ENCODE data around the gene FGFR2. TPM values are rescaled to one million over a fixed set of nuclear protein-coding genes. Genes with fewer than 3 reads are reported as not detected.

The FGFR2 gene
- total and polyA plus RNA-seq, 2 donors (not counting 3 experiments of a cell fraction or from before 2014, with no cell fraction given) = 0.06 TPM; not detected in 1

GRCh38 chr10:121452581-121452980, 145.7 kb downstream of the FGFR2 start:
- Histone ChIP-seq H4K20me1 (replicated peaks; ENCODE audit: control insufficient read depth, extremely low read depth, insufficient read depth, low read length) (no peaks in the 10 kb centered on the region), H3K27me3 (ENCODE audit: control insufficient read depth in 2 of 2, insufficient read depth in 2 of 2, low read length in 2 of 2) (no peaks in the 10 kb centered on the region), H3K27ac (ENCODE audit: insufficient read depth, low read depth, low read length) (no peak overlapping the region), H3K9ac (replicated peaks; ENCODE audit: extremely low read depth, insufficient read depth, low read length) (no peak overlapping the region), H3K79me2 (ENCODE audit: control insufficient read depth, insufficient read depth, low read length) (no peaks in the 10 kb centered on the region), H3K36me3 (ENCODE audit: control insufficient read depth in 2 of 2, extremely low read depth in 1 of 2, insufficient read depth in 2 of 2, low read length in 2 of 2) (no peaks in the 10 kb centered on the region), H3K9me1 (replicated peaks; ENCODE audit: control insufficient read depth, extremely low read depth, insufficient read depth, low read length) (no peaks in the 10 kb centered on the region), H2AFZ (ENCODE audit: low read depth, low read length) (no peak overlapping the region), H3K4me2 (ENCODE audit: insufficient read depth, low read length) (no peak overlapping the region), H3K9me3 (replicated peaks; ENCODE audit: control insufficient read depth, insufficient read depth, low read length) (no peaks in the 10 kb centered on the region), H3K4me1 (ENCODE audit: control insufficient read depth, extremely low read depth, insufficient read depth, low read length) (no peaks in the 10 kb centered on the region), H3K4me3 (replicated peaks in 1 of 3; ENCODE audit: insufficient read depth in 1 of 3, low read depth in 1 of 3, low read length in 3 of 3) (no peak overlapping the region)
- FAIRE-seq = no peak
- POLR2A ChIA-PET = no interaction called here
- intact Hi-C loops (cut with micrococcal nuclease) (no loop called here), dilution Hi-C loops (cut with MboI; ENCODE audit: extremely low pct_ligation_motif_present, low sequenced_read_pairs) (no loop called here)
- no peak for DNase-seq (ENCODE audit: low read depth, low spot score)
- TF ChIP-seq GATA2 (IDR thresholded peaks at IDR 0.05; ENCODE audit: insufficient read depth, insufficient read length, low read depth, low read length) = no peak
- TF ChIP-seq JUN (IDR thresholded peaks at IDR 0.05; ENCODE audit: borderline replicate concordance, insufficient read depth, insufficient read length, low read depth) = no peak
- no peak for TF ChIP-seq EZH2 (IDR thresholded peaks at IDR 0.05; ENCODE audit: borderline replicate concordance, low read depth, low read length, severe bottlenecking)
- TF ChIP-seq, protein P1, sequence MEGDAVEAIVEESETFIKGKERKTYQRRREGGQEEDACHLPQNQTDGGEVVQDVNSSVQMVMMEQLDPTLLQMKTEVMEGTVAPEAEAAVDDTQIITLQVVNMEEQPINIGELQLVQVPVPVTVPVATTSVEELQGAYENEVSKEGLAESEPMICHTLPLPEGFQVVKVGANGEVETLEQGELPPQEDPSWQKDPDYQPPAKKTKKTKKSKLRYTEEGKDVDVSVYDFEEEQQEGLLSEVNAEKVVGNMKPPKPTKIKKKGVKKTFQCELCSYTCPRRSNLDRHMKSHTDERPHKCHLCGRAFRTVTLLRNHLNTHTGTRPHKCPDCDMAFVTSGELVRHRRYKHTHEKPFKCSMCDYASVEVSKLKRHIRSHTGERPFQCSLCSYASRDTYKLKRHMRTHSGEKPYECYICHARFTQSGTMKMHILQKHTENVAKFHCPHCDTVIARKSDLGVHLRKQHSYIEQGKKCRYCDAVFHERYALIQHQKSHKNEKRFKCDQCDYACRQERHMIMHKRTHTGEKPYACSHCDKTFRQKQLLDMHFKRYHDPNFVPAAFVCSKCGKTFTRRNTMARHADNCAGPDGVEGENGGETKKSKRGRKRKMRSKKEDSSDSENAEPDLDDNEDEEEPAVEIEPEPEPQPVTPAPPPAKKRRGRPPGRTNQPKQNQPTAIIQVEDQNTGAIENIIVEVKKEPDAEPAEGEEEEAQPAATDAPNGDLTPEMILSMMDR (IDR thresholded peaks at IDR 0.05; ENCODE audit: extremely low read depth in 1 of 2, insufficient read depth in 1 of 2, low read depth in 1 of 2, low read length in 2 of 2) = no peak
- TF ChIP-seq, protein P2, sequence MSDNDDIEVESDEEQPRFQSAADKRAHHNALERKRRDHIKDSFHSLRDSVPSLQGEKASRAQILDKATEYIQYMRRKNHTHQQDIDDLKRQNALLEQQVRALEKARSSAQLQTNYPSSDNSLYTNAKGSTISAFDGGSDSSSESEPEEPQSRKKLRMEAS (IDR thresholded peaks at IDR 0.05; ENCODE audit: insufficient read depth, insufficient read length) = no peak
- TF ChIP-seq POLR2A (IDR thresholded peaks at IDR 0.05; ENCODE audit: low read depth, low read length) = no peak
- TF ChIP-seq POLR2AphosphoS5 (IDR thresholded peaks at IDR 0.05; ENCODE audit: insufficient read depth, low read depth, low read length) = no peak
- no peak for TF ChIP-seq MYC (IDR thresholded peaks at IDR 0.05; ENCODE audit: low read depth, low read length)
- TF ChIP-seq FOS (IDR thresholded peaks at IDR 0.05; ENCODE audit: borderline replicate concordance, insufficient read depth, low read length) = no peak
- BruUV-seq (replicated peaks) = no TSS peak
- CTCF ChIA-PET = no interaction called here
